Caki2 (cell line): ENCODE data around the gene NINJ2. TPM values are rescaled to one million over a fixed set of nuclear protein-coding genes. Genes with fewer than 3 reads are reported as not detected.

ENCODE experiments used
- DNase-seq: peaks from one replicate; pipeline ENCODE4 v3.0.0-alpha.2; 2015; ENCODE audit warnings: low read depth
- in situ Hi-C: cut with HindIII; loops from 2 replicates; pipeline ENCODE4 v1.10.0; 2016; ENCODE audit warnings: low sequenced_read_pairs, low pct_unique_long_range_greater_than_20kb, mixed read lengths
- total RNA-seq: library from RNA; depleted of rRNA; stranded (reverse); fragments of >200 nt; shearing (Covaris generic); gene quantifications from 2 replicates; pipeline ENCODE4 v1.2.3, GENCODE V29; 2014; ENCODE audit warnings: low replicate concordance

NINJ2 gene
- total RNA-seq, 1 experiment from 2014 or later, result not detected

GRCh38 chr12:549476-550082, 113.7 kb downstream of the NINJ2 start:
- in situ Hi-C loops, result no loop called here
- no peak for DNase-seq

- in situ Hi-C loops, result no loop called here
Measured at GRCh38 chr12:547883-548470, 115.3 kb downstream of the NINJ2 start.

GRCh38 chr12:546920-547845, 116.1 kb downstream of the NINJ2 start:
- in situ Hi-C loops, result no loop called here
- DNase-seq, result peak; percentile 65

More at GRCh38 chr12:547883-548470, 115.3 kb downstream of the NINJ2 start:
- no peak for DNase-seq

- DNase-seq, result no peak
- in situ Hi-C loops, result no loop called here
Measured at GRCh38 chr12:546265-546919, 116.9 kb downstream of the NINJ2 start.

GRCh38 chr12:545835-546234, 117.4 kb downstream of the NINJ2 start:
- no peak for DNase-seq
- in situ Hi-C loops, result no loop called here

- in situ Hi-C loops, result no loop called here
Measured at GRCh38 chr12:544941-545635, 118.2 kb downstream of the NINJ2 start.

GRCh38 chr12:544142-544541, 119.1 kb downstream of the NINJ2 start:
- in situ Hi-C loops, result no loop called here
- no peak for DNase-seq

More at GRCh38 chr12:544941-545635, 118.2 kb downstream of the NINJ2 start:
- no peak for DNase-seq

GRCh38 chr12:543114-543451, 120.2 kb downstream of the NINJ2 start:
- in situ Hi-C loops, result no loop called here
- DNase-seq, result no peak

GRCh38 chr12:542395-543113, 120.7 kb downstream of the NINJ2 start:
- DNase-seq, result no peak
- in situ Hi-C loops, result no loop called here

GRCh38 chr12:541676-542324, 121.4 kb downstream of the NINJ2 start:
- in situ Hi-C loops, result no loop called here
- DNase-seq, result no peak

- DNase-seq, result no peak
- in situ Hi-C loops, result no loop called here
Measured at GRCh38 chr12:539540-540310, 123.5 kb downstream of the NINJ2 start.

- in situ Hi-C loops, result no loop called here
Measured at GRCh38 chr12:538731-539539, 124.3 kb downstream of the NINJ2 start.

GRCh38 chr12:537772-538171, 125.5 kb downstream of the NINJ2 start:
- no peak for DNase-seq
- in situ Hi-C loops, result no loop called here

More at GRCh38 chr12:538731-539539, 124.3 kb downstream of the NINJ2 start:
- DNase-seq, result peak; percentile 55

GRCh38 chr12:536751-537245, 126.4 kb downstream of the NINJ2 start:
- DNase-seq, result no peak
- in situ Hi-C loops, result no loop called here

GRCh38 chr12:535396-535795, 127.8 kb downstream of the NINJ2 start:
- no peak for DNase-seq
- in situ Hi-C loops, result no loop called here

- no peak for DNase-seq
- in situ Hi-C loops, result no loop called here
Measured at GRCh38 chr12:534216-534615, 129.0 kb downstream of the NINJ2 start.
